GM19455 (cell line): ENCODE measurements around the gene RHBDL1.

Experiments used
- ATAC-seq: cut with Tn5 transposase; IDR thresholded peaks from one replicate; pipeline ENCODE4 v1.9.1; 2021; ENCODE audit not compliant: unreplicated experiment

RHBDL1 gene

GRCh38 chr16:636206-637080 is 39.0 kb upstream of the RHBDL1 start, which contains the start of gene METTL26:
TSS of gene METTL26 (minus strand) at chr16:636305. CDS start at chr16:636290, 15 bp downstream.
- peak; percentile 62 for ATAC-seq

GRCh38 chr16:637081-638018 is 38.1 kb upstream of the RHBDL1 start:
- ATAC-seq = no peak

GRCh38 chr16:638034-638543 is 37.4 kb upstream of the RHBDL1 start:
- no peak for ATAC-seq

GRCh38 chr16:638836-639235 is 36.6 kb upstream of the RHBDL1 start:
- ATAC-seq = no peak

- no peak for ATAC-seq
Measured at GRCh38 chr16:640614-641013, 34.9 kb upstream of the RHBDL1 start.

- ATAC-seq = no peak
Measured at GRCh38 chr16:641326-642188, 33.9 kb upstream of the RHBDL1 start, which contains the start of gene MCRIP2. TSS of gene MCRIP2 (plus strand) at chr16:641828. CDS start at chr16:641992, 164 bp downstream.

GRCh38 chr16:642189-643049 is 33.1 kb upstream of the RHBDL1 start:
- no peak for ATAC-seq

- ATAC-seq = no peak
Measured at GRCh38 chr16:643050-643368, 32.5 kb upstream of the RHBDL1 start.

- ATAC-seq = no peak
Measured at GRCh38 chr16:644556-644955, 30.9 kb upstream of the RHBDL1 start.

- no peak for ATAC-seq
Measured at GRCh38 chr16:645852-646678, 29.4 kb upstream of the RHBDL1 start.

- ATAC-seq = no peak
Measured at GRCh38 chr16:646679-647172, 28.7 kb upstream of the RHBDL1 start.

GRCh38 chr16:647173-647902 is 28.1 kb upstream of the RHBDL1 start:
- ATAC-seq = no peak

- ATAC-seq = no peak
Measured at GRCh38 chr16:648071-648780, 27.2 kb upstream of the RHBDL1 start.

- ATAC-seq = peak; percentile 68
Measured at GRCh38 chr16:648781-649589, 26.5 kb upstream of the RHBDL1 start, which contains the start of gene WDR90. TSS of gene WDR90 (plus strand) at chr16:649365. CDS start at chr16:649417, 52 bp downstream.

GRCh38 chr16:649631-650030 is 25.8 kb upstream of the RHBDL1 start:
- peak; percentile 6 for ATAC-seq

GRCh38 chr16:651844-652243 is 23.6 kb upstream of the RHBDL1 start:
- ATAC-seq = no peak
